GM23248 (cell line): Measurements from ENCODE around the gene KLF4. TPM values are rescaled to one million over a fixed set of nuclear protein-coding genes. Genes with fewer than 3 reads are reported as not detected.
"Not testable (repeated sequence)": the region's sequence is repeated elsewhere in the genome, so short reads cannot be mapped to it uniquely, and the experiment has no call there.

Experiments
- DNase-seq: peaks from one replicate; pipeline ENCODE4 v3.0.0-alpha.2; 2015
- H2AFZ ChIP-seq: fragments of 200-600 bp; sonication (generic); 2 replicates; pipeline ENCODE4 v1.6.1; 2016; ENCODE audit warnings: antibody characterized with exemption
- H3F3A ChIP-seq: fragments of 200-600 bp; sonication (generic); 2 replicates; pipeline ENCODE4 v1.6.1; 2016; ENCODE audit warnings: mild to moderate bottlenecking, antibody characterized with exemption, mixed run types; ENCODE audit not compliant: insufficient read depth
- H3K27ac ChIP-seq: fragments of 200-600 bp; sonication (generic); 2 replicates; pipeline ENCODE4 v1.5.1; 2016; ENCODE audit warnings: mild to moderate bottlenecking
- H3K27me3 ChIP-seq: fragments of 200-600 bp; sonication (generic); replicated peaks from 2 replicates; pipeline ENCODE4 v1.6.1; 2016; ENCODE audit warnings: mild to moderate bottlenecking; ENCODE audit not compliant: insufficient read depth
- H3K36me3 ChIP-seq: fragments of 200-600 bp; sonication (generic); 2 replicates; pipeline ENCODE4 v1.6.1; 2016; ENCODE audit warnings: low read depth, mild to moderate bottlenecking
- H3K4me1 ChIP-seq: fragments of 200-600 bp; sonication (generic); 2 replicates; pipeline ENCODE4 v1.6.1; 2016; ENCODE audit warnings: mild to moderate bottlenecking; ENCODE audit not compliant: insufficient read depth
- H3K4me2 ChIP-seq: fragments of 200-600 bp; sonication (generic); one replicate; pipeline ENCODE4 v1.6.1; 2016; ENCODE audit warnings: mild to moderate bottlenecking; ENCODE audit not compliant: unreplicated experiment
- H3K4me3 ChIP-seq: fragments of 200-600 bp; sonication (generic); 2 replicates; pipeline ENCODE4 v1.5.1; 2016; ENCODE audit warnings: mild to moderate bottlenecking
- H3K79me2 ChIP-seq: fragments of 200-600 bp; sonication (generic); 2 replicates; pipeline ENCODE4 v1.6.1; 2016; ENCODE audit warnings: mild to moderate bottlenecking; ENCODE audit not compliant: insufficient read depth
- H3K9ac ChIP-seq: fragments of 200-600 bp; sonication (generic); 2 replicates; pipeline ENCODE4 v1.6.1; 2016; ENCODE audit warnings: mild to moderate bottlenecking
- H3K9me2 ChIP-seq: fragments of 200-600 bp; sonication (generic); 2 replicates; pipeline ENCODE4 v1.6.1; 2016; ENCODE audit warnings: mixed run types, mild to moderate bottlenecking, moderate library complexity; ENCODE audit not compliant: insufficient read depth
- H3K9me3 ChIP-seq: fragments of 200-600 bp; sonication (generic); one replicate; pipeline ENCODE4 v1.6.1; 2017; ENCODE audit warnings: low read depth
- H4K20me1 ChIP-seq: fragments of 200-600 bp; sonication (generic); 2 replicates; pipeline ENCODE4 v1.6.0; 2016; ENCODE audit not compliant: insufficient read depth
- EZH2 ChIP-seq: fragments of 200-600 bp; sonication (generic); IDR thresholded peaks from 2 replicates; pipeline ENCODE4 v1.6.1; 2018; ENCODE audit warnings: antibody characterized with exemption, mild to moderate bottlenecking; ENCODE audit not compliant: insufficient read depth, poor library complexity, severe bottlenecking
- EZH2phosphoT487 ChIP-seq: fragments of 200-600 bp; sonication (generic); IDR thresholded peaks from 2 replicates; pipeline ENCODE4 v1.6.1; 2018; ENCODE audit warnings: antibody characterized with exemption, moderate library complexity, mild to moderate bottlenecking, low read depth; ENCODE audit not compliant: insufficient read depth
- WGBS, 2 experiments: methylation state at CpG; one replicate each; pipeline ENCODE4 v1.1.6; 2015 to 2017; ENCODE audit warnings: low lambda C conversion rate in 2 of 2, low coverage in 1 of 2; ENCODE audit errors: missing lambda C conversion rate in 2 of 2; 5-methylcytosine and 5-hydroxymethylcytosine counted together
- in situ Hi-C: fragments of 300-500 bp; cut with MboI; formaldehyde crosslinking; loops from 2 replicates; pipeline ENCODE4 v1.15.0; 2020
- polyA plus RNA-seq: library from polyadenylated mRNA; unstranded; fragments of >200 nt; fragmentation: Nextera tagmentation; extraction: Ambion mirVana; gene quantifications from 2 replicates; pipeline ENCODE4 v1.2.1, GENCODE V29; 2016
- total RNA-seq: library from RNA; depleted of rRNA; stranded (reverse); fragments of >200 nt; shearing (Covaris generic); gene quantifications from 2 replicates; pipeline ENCODE4 v1.2.3, GENCODE V29; 2014

KLF4 gene
- total and polyA plus RNA-seq, 2 experiments from 2014 or later, result 14.6 to 38.6 TPM

- H3K27me3 ChIP-seq, result no peaks in the 10 kb centered on the region
- H3K9me3 ChIP-seq, result no peaks in the 10 kb centered on the region
- TF ChIP-seq EZH2phosphoT487 (no peak), EZH2 (no peak)
- H3K36me3 ChIP-seq, result no peaks in the 10 kb centered on the region
- H3K79me2 ChIP-seq, result no peaks in the 10 kb centered on the region
- H3K4me3 ChIP-seq, result no peak overlapping the region
- no peaks in the 10 kb centered on the region for H3K9me2 ChIP-seq
- no peaks in the 10 kb centered on the region for H3F3A ChIP-seq
- in situ Hi-C loops, result no loop called here
- H3K9ac ChIP-seq, result no peak overlapping the region
- no peak overlapping the region for H3K27ac ChIP-seq
- H3K4me2 ChIP-seq, result no peak overlapping the region
- DNase-seq, result no peak
- 76 to 94% methylated on average over 2 of the region's 2 CpGs for WGBS, 2 experiments
- H3K4me1 ChIP-seq, result no peaks in the 10 kb centered on the region
- H2AFZ ChIP-seq, result no peak overlapping the region
- H4K20me1 ChIP-seq, result no peaks in the 10 kb centered on the region
These were observed 24.0 kb upstream of the KLF4 start for GRCh38 chr9:107513464-107514100.

- Histone ChIP-seq H3K4me2 (peak overlapping the region; percentile 30), H3K27me3 (no peaks in the 10 kb centered on the region), H3K4me1 (peaks cover 12% of the 10 kb centered on the region), H3K36me3 (no peaks in the 10 kb centered on the region), H3K79me2 (no peaks in the 10 kb centered on the region), H2AFZ (no peak overlapping the region), H3K27ac (peak overlapping the region; percentile 67), H3K4me3 (no peak overlapping the region), H3K9me3 (no peaks in the 10 kb centered on the region), H3F3A (peaks cover 15% of the 10 kb centered on the region), H3K9me2 (no peaks in the 10 kb centered on the region), H3K9ac (peak overlapping the region; percentile 16), H4K20me1 (no peaks in the 10 kb centered on the region)
- 33 to 36% methylated on average over 7 of the region's 7 CpGs for WGBS, 2 experiments
- DNase-seq, result peak; percentile 97
- TF ChIP-seq EZH2 (no peak), EZH2phosphoT487 (no peak)
- in situ Hi-C loops, result no loop called here
These were observed 15.3 kb upstream of the KLF4 start for GRCh38 chr9:107504585-107505455.

- in situ Hi-C loops, result no loop called here
- no peaks in the 10 kb centered on the region for H3K27me3 ChIP-seq
These were observed 12.9 kb upstream of the KLF4 start for GRCh38 chr9:107502464-107502863.

GRCh38 chr9:107500421-107501200, 11.0 kb upstream of the KLF4 start:
- H3K9ac ChIP-seq, in situ Hi-C loops, H3K27ac ChIP-seq, H3K27me3 ChIP-seq, H3K9me3 ChIP-seq, H3K79me2 ChIP-seq, H3K4me2 ChIP-seq, H4K20me1 ChIP-seq, H2AFZ ChIP-seq, H3K36me3 ChIP-seq, H3K9me2 ChIP-seq, H3K4me3 ChIP-seq: not testable (repeated sequence)
- 88 to 91% methylated on average over 17 of the region's 17 CpGs for WGBS, 2 experiments
- peaks cover 15% of the 10 kb centered on the region for H3F3A ChIP-seq
- DNase-seq, result peak; percentile 87
- peaks cover 12% of the 10 kb centered on the region for H3K4me1 ChIP-seq

More at GRCh38 chr9:107502464-107502863, 12.9 kb upstream of the KLF4 start:
- no peaks in the 10 kb centered on the region for H4K20me1 ChIP-seq
- no peak for TF ChIP-seq EZH2phosphoT487
- TF ChIP-seq EZH2, result no peak
- H3K4me2 ChIP-seq, result no peak overlapping the region
- H3K9me2 ChIP-seq, result no peaks in the 10 kb centered on the region
- H3K4me1 ChIP-seq, result peaks cover 12% of the 10 kb centered on the region
- no peak overlapping the region for H2AFZ ChIP-seq
- no peaks in the 10 kb centered on the region for H3K36me3 ChIP-seq
- H3F3A ChIP-seq, result peaks cover 15% of the 10 kb centered on the region
- no peak overlapping the region for H3K27ac ChIP-seq
- no peak overlapping the region for H3K4me3 ChIP-seq
- no peaks in the 10 kb centered on the region for H3K9me3 ChIP-seq
- no peak for DNase-seq
- no peak overlapping the region for H3K9ac ChIP-seq
- no peaks in the 10 kb centered on the region for H3K79me2 ChIP-seq
- 97 to 100% methylated on average over 3 of the region's 3 CpGs for WGBS, 2 experiments
